OCI-LY7 (cell line): Measurements from ENCODE around the gene GMPS.

Experiments
- CTCF ChIP-seq: fragments of 200-600 bp; sonication (generic); conservative IDR thresholded peaks from 2 replicates; pipeline ENCODE4 v1.5.1; 2014; ENCODE audit warnings: mild to moderate bottlenecking, antibody characterized with exemption, low read length, moderate library complexity, mixed read lengths
- EZH2phosphoT487 ChIP-seq: fragments of 200-600 bp; sonication (generic); IDR thresholded peaks from 2 replicates; pipeline ENCODE4 v1.6.1; 2018; ENCODE audit warnings: low read depth, borderline replicate concordance, mild to moderate bottlenecking, mixed run types, antibody characterized with exemption, low read length, moderate library complexity, mixed read lengths

- TF ChIP-seq CTCF (no peak), EZH2phosphoT487 (no peak)
These were observed 8.8 kb upstream of the GMPS start for GRCh38 chr3:155861476-155862183.
